Ammon's horn (tissue), 1 donor: ENCODE results near the gene TAMALIN.

Experiments used
- DNase-seq: peaks from one replicate; pipeline ENCODE4 v3.0.0-alpha.2; 2016; ENCODE audit warnings: low spot score

TAMALIN gene

DNA sequence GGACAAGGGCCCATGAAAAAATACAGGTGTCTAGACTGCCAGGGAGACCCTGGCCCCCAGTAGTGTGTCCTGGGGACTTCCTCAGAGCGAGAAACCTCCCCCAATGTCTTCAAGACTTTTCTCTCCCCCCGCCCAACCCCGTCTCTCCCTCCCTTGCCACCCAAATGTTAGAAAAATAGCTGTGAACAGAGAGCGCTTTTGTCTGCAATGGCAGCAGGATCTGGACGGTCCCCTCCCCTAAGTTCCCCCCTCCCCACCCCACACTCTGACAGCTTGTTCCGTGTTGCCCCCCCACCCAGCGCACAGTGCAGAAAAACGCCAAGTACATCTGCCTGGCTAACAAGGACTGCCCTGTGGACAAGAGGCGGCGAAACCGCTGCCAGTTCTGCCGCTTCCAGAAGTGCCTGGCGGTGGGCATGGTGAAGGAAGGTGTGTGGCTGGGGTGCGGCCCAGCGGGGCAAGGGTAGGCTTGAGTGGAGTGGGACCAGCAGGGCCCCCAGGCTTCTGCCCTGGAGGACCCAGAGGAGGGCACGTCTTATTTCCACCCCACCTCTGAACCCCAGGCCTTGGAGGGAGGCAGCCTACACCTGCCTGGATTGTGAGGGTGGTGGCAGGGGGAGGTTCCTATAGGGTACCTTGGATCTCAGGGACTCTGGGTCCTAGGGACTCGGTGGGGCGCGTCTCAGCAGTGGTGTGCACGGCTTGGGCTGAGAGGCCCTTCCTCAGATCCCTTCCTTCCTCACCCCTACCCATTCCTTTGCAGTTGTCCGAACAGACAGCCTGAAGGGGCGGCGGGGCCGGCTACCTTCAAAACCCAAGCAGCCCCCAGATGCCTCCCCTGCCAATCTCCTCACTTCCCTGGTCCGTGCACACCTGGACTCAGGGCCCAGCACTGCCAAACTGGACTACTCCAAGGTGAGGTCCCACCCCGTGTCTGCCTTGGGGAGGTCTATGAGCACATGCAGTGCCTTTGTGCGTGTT is 49.3 kb downstream of the TAMALIN start:
- peak; percentile 88 for DNase-seq

- peak; percentile 3 for DNase-seq
Observed at GRCh38 chr12:52056801-52057637, 50.3 kb downstream of the TAMALIN start.

- DNase-seq = no peak
Observed at GRCh38 chr12:52057638-52058576, 51.2 kb downstream of the TAMALIN start.

DNA sequence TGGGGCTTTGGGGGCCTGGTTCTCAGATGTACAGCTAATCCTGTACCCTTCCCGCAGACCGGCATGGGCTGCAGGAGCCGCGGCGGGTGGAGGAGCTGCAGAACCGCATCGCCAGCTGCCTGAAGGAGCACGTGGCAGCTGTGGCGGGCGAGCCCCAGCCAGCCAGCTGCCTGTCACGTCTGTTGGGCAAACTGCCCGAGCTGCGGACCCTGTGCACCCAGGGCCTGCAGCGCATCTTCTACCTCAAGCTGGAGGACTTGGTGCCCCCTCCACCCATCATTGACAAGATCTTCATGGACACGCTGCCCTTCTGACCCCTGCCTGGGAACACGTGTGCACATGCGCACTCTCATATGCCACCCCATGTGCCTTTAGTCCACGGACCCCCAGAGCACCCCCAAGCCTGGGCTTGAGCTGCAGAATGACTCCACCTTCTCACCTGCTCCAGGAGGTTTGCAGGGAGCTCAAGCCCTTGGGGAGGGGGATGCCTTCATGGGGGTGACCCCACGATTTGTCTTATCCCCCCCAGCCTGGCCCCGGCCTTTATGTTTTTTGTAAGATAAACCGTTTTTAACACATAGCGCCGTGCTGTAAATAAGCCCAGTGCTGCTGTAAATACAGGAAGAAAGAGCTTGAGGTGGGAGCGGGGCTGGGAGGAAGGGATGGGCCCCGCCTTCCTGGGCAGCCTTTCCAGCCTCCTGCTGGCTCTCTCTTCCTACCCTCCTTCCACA is 52.0 kb downstream of the TAMALIN start:
- DNase-seq = peak; percentile 69

- DNase-seq = no peak
Observed at GRCh38 chr12:52059582-52060497, 53.1 kb downstream of the TAMALIN start.

DNA sequence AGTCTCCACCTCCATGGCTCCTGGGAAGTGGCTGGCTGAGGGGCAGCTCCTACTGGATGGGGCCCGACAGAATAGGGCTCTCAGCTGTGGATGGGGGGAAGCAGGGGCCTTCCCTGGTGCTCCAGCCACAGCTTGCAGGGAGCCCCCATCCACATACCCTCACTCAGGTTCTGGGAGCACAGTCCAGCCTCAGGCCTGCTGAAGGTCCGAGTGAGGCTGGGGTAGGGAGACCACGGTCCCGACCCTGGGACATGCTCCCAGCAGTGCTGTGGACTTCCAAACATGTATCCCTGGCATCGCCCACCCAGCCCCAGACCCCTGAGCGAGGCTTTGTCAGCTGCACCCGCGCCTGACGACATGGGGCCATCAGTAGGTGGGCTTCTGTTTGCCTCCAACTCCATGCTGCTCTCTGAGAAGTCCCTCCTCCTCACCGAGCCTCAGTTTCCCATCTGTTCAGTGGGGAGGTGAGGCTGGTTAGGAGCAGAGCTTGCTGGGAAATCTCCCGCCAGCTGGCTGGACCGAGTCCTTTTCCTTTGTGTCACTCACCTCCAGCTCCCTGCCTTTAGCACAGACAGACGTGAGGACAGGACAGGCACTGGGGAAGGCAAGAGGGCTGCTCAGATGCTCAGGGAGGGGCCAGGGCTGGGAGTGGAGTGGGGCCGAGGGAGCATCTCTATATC is 53.9 kb downstream of the TAMALIN start:
- DNase-seq = no peak

DNA sequence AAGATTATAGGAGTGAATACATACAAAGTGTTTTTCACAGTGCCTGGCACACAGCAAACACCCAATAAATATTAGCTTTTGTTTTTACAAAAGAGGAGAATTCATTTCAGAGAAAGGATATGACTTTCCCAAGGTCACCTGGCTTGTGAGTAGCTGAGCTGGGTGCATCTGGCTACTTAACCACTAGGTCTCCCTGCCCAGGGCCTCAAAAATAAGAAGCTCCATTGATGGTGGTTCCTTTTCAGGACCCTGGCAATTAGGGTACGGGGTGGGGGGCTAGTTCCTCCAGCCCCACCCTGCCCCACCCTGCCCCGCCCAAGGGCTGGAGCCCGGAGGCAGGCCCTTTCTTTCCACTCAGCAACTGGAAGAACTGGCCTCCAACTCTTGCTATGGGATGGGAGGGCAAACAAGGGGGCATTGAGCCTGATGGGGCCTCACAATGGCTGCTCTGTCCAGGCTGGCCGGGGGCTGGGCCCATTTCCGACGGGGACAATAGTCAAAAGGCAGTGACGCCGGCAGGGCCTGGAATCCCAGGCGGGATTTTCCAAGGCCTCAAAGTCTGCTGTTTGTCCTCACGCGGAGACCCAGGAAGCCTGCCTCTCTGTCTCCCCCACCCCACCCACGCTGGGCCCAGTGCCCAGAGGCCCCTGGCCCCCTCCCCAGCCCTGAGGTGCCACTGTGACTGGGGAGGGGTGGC is 54.9 kb downstream of the TAMALIN start:
- peak; percentile 95 for DNase-seq

DNA sequence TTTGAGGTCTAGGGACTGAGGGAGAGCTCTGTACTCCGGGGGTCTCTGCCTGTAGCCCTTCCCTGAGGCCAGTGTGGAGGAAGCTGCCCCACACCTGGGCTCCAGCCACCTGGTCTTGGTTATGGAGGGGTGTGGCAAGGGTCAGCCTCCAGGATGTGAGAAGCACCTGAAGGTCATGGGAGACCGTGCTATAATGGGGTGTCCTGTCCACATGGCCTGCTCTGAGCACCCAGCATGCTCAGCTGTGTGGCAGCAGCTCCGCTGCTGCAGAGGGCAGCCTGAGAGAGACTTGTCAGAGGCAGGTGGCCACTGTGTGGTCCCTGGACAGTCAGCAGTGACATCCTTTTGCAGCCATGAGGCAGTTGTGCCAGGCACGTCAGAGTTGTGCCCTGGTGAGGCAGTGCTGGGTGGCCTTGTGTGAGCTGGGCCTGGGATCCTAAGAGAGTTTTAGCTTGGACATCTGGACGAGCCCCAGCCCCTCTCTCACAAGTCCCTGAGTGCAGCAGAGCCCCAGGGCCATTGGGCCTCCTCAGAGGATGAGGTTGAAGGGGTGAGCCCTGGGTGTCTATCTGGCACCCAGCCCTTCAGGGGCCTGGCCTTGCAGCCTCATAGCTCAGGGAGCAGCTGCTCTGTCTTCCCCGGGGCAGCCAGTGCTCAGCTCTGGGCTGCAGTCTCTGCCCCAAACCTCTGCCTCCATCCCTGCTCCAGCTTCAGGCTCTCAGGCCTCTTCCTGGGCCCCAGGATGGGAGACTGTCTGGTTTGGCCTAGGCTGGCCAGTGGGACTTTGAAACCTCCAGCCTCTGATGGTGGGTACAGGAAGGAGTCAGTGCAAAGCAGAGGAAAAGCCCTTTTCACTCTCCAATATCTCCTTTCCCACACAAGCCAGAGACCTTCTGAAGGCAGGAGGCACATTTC is 55.7 kb downstream of the TAMALIN start:
- DNase-seq = no peak

DNA sequence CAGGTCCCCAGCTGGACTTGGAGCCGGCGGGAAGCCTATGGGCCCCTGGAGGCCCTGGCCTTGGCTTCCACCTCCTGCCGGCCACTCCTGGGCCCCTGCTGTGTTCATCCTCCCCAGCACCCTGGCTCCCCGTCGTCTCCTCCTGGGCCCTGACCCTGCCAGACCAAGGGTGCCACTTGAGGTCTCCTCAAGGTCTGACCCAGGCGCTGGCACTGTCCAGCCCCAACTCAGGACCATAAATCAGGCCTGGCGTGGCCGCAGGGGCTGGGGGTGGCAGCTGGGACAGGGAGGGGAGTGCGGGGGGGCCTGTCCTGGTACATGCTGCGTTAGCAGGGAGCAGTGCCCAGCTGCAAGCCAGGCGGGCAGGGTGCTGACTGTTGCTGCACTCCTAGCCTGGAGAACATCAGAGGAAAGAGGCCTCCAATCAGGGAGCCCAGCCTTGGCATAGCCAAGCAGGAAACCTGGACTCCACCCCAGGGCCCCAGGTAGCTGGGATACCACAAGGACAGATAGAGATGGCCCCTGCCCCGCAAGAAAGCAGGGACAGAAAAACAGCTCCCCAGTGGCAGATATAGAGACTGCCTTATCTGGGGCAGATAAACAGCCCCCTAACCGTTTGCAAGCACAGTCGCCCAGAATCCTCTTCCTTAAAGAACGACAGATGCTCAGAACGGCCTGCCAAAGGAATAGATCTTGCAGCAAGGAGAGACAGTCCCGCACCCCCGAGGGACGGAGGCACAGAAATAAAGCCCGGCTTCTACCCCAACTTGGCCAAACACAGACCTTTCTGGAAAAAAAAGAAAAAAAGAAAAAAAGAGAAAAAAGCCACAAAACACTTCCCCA is 56.6 kb downstream of the TAMALIN start:
- DNase-seq = no peak

DNA sequence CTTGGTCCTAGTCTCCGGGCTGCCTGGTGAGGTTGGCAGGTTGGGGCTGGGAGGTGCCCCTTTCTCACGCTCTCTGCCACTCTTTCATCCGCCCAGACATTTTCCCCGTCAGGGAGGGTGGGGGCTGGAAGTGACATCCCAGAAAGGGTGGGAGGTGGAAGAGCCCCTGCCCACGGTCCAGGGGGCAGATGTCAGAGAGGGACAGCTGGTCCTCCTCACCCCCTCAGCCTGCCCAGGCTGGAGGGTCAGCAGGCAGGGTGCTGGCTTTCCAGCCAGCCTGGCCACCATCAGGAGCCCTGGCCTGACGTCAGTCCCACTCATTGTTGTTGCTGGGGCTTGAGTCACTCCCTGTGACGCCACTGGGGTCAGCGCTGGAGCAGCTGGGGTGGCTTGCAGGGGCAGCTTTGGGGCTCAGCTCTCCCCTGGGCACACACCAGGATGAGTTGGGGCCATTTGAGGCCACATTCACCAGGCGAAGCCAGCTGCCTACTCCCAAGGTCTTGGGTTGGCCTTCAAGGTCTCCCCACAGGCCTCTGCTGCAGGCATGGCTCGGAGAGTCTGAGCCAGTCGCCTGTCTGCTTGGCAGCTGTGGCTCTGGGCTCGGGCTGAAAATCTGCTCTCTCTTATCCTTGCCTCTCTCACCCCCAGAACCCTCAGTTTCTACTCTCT is 57.4 kb downstream of the TAMALIN start:
- no peak for DNase-seq
